Measurements from ENCODE around the gene TNP1.

GRCh38 chr2:216856406-216857065, 3.3 kb downstream of the TNP1 start:
- TF ChIP-seq POLR2AphosphoS5 (IDR thresholded peaks at IDR 0.05; ENCODE audit: low read depth, low read length) (no peak), CTCF (IDR thresholded peaks at IDR 0.05) (no peak), RFX5 (IDR thresholded peaks at IDR 0.05; ENCODE audit: low read length) (no peak), RCOR1 (IDR thresholded peaks at IDR 0.05; ENCODE audit: low read length) (no peak)

All from SK-N-SH (cell line).